ENCODE data around the gene TMEM106C.

DNA sequence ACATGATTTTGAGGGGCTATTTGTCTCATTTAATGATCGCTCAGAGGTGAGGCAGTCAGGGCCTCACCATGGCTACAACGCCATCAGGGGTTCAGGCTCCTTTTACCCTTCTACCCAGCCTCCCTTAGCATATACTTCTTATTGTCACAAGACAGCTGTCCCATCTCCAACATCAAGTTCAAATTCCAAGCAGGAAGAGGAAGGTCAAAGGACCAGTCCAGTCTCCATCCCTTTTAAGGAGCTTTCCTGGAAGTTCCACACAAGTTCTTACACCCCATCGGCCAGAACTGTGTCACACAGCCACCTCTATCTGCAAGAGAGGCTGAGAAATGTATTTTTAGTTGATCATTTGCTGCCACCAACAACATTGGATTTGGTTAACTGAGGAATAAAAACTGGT lies 8.3 kb upstream of the TMEM106C start:
- no peak for TF ChIP-seq FOXK2 (conservative IDR thresholded peaks at IDR 0.05 in 1 of 2, IDR thresholded peaks at IDR 0.05 in 1 of 2; ENCODE audit: low read depth in 2 of 2)
- TF ChIP-seq CBX3 (IDR thresholded peaks at IDR 0.05; ENCODE audit: borderline replicate concordance in 1 of 2, low read length in 2 of 2) = no peak
- no peak for TF ChIP-seq XRCC3 (IDR thresholded peaks at IDR 0.05)
- TF ChIP-seq, protein P1, sequence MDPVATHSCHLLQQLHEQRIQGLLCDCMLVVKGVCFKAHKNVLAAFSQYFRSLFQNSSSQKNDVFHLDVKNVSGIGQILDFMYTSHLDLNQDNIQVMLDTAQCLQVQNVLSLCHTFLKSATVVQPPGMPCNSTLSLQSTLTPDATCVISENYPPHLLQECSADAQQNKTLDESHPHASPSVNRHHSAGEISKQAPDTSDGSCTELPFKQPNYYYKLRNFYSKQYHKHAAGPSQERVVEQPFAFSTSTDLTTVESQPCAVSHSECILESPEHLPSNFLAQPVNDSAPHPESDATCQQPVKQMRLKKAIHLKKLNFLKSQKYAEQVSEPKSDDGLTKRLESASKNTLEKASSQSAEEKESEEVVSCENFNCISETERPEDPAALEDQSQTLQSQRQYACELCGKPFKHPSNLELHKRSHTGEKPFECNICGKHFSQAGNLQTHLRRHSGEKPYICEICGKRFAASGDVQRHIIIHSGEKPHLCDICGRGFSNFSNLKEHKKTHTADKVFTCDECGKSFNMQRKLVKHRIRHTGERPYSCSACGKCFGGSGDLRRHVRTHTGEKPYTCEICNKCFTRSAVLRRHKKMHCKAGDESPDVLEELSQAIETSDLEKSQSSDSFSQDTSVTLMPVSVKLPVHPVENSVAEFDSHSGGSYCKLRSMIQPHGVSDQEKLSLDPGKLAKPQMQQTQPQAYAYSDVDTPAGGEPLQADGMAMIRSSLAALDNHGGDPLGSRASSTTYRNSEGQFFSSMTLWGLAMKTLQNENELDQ (CRISPR knock-in tag; IDR thresholded peaks at IDR 0.05; ENCODE audit: borderline replicate concordance) = no peak
